IPS DF 6.9 (cell line): ENCODE results near the gene G6PC3.
"Not testable (repeated sequence)": the region's sequence is repeated elsewhere in the genome, so short reads cannot be mapped to it uniquely, and the experiment has no call there.

ENCODE experiments used
- DNase-seq: peaks from one replicate; pipeline ENCODE4 v3.0.0-alpha.2; 2013; ENCODE audit warnings: low read depth, low spot score
- H3K27ac ChIP-seq: one replicate; pipeline ENCODE4 v1.5.1; 2013; ENCODE audit warnings: low read length, control low read depth
- H3K27me3 ChIP-seq: 2 replicates; pipeline ENCODE4 v1.6.1; 2013; ENCODE audit warnings: mild to moderate bottlenecking, low read length; ENCODE audit not compliant: control insufficient read depth, insufficient read depth
- H3K36me3 ChIP-seq: 2 replicates; pipeline ENCODE4 v1.6.1; 2013; ENCODE audit warnings: low read length; ENCODE audit not compliant: control insufficient read depth, insufficient read depth
- H3K4me1 ChIP-seq: 2 replicates; pipeline ENCODE4 v1.6.1; 2013; ENCODE audit warnings: low read length; ENCODE audit not compliant: control insufficient read depth, insufficient read depth
- H3K4me3 ChIP-seq: 2 replicates; pipeline ENCODE4 v1.5.1; 2013; ENCODE audit warnings: mild to moderate bottlenecking, low read length
- H3K9me3 ChIP-seq: 2 replicates; pipeline ENCODE4 v1.6.1; 2013; ENCODE audit warnings: low read length, inconsistent platforms; ENCODE audit not compliant: control insufficient read depth, insufficient read depth
- WGBS: extraction: QIAGEN DNeasy Blood & Tissue Kit; methylation state at CpG from one replicate; pipeline ENCODE4 v1.1.7; 2013; ENCODE audit warnings: mixed read lengths, missing lambda C conversion rate; ENCODE audit not compliant: insufficient read length, insufficient coverage; 5-methylcytosine and 5-hydroxymethylcytosine counted together

Gene G6PC3

GRCh38 chr17:44115585-44116415, 45.3 kb downstream of the G6PC3 start:
- peaks cover 6% of the 10 kb centered on the region for H3K4me1 ChIP-seq
- H3K36me3 ChIP-seq, result no peaks in the 10 kb centered on the region
- no peaks in the 10 kb centered on the region for H3K9me3 ChIP-seq
- no peak overlapping the region for H3K27ac ChIP-seq
- H3K4me3 ChIP-seq, result no peak overlapping the region
- DNase-seq, result no peak
- no peaks in the 10 kb centered on the region for H3K27me3 ChIP-seq
- WGBS, result no CpG with 5 or more reads among the region's 11 CpGs

GRCh38 chr17:44117351-44117750, 46.8 kb downstream of the G6PC3 start:
- Histone ChIP-seq H3K4me1 (peaks cover 9% of the 10 kb centered on the region), H3K36me3 (no peaks in the 10 kb centered on the region), H3K4me3 (no peak overlapping the region), H3K27me3 (no peaks in the 10 kb centered on the region), H3K27ac (no peak overlapping the region), H3K9me3 (no peaks in the 10 kb centered on the region)
- WGBS, result no CpG with 5 or more reads among the region's 18 CpGs
- no peak for DNase-seq

- H3K4me3 ChIP-seq, result no peak overlapping the region
- no peaks in the 10 kb centered on the region for H3K36me3 ChIP-seq
- H3K27ac ChIP-seq, result no peak overlapping the region
- no peaks in the 10 kb centered on the region for H3K9me3 ChIP-seq
- H3K27me3 ChIP-seq, result no peaks in the 10 kb centered on the region
- no peak for DNase-seq
- H3K4me1 ChIP-seq, result peaks cover 10% of the 10 kb centered on the region
- no CpG with 5 or more reads among the region's 10 CpGs for WGBS
Observed at GRCh38 chr17:44118427-44119050, 48.0 kb downstream of the G6PC3 start.

- H3K27ac ChIP-seq, result no peak overlapping the region
- no peak for DNase-seq
- no peak overlapping the region for H3K4me3 ChIP-seq
- H3K4me1 ChIP-seq, result peaks cover 11% of the 10 kb centered on the region
- H3K9me3 ChIP-seq, result no peaks in the 10 kb centered on the region
- no peaks in the 10 kb centered on the region for H3K27me3 ChIP-seq
- WGBS, result no CpG with 5 or more reads among the region's 5 CpGs
- H3K36me3 ChIP-seq, result no peaks in the 10 kb centered on the region
Observed at GRCh38 chr17:44119062-44119461, 48.5 kb downstream of the G6PC3 start.

GRCh38 chr17:44119798-44120197, 49.3 kb downstream of the G6PC3 start:
- Histone ChIP-seq H3K27ac (no peak overlapping the region), H3K4me1 (peaks cover 11% of the 10 kb centered on the region), H3K4me3 (no peak overlapping the region), H3K36me3 (no peaks in the 10 kb centered on the region), H3K27me3 (no peaks in the 10 kb centered on the region), H3K9me3 (no peaks in the 10 kb centered on the region)
- no peak for DNase-seq
- whole genome bisulfite sequencing, result no CpG with 5 or more reads among the region's 2 CpGs

GRCh38 chr17:44120281-44120680, 49.7 kb downstream of the G6PC3 start:
- DNase-seq, H3K9me3 ChIP-seq, H3K36me3 ChIP-seq, H3K27ac ChIP-seq, H3K4me3 ChIP-seq, H3K27me3 ChIP-seq: not testable (repeated sequence)
- H3K4me1 ChIP-seq, result peaks cover 11% of the 10 kb centered on the region
- no CpG with 5 or more reads among the region's 11 CpGs for WGBS

- Histone ChIP-seq H3K9me3 (no peaks in the 10 kb centered on the region), H3K27ac (no peak overlapping the region), H3K27me3 (no peaks in the 10 kb centered on the region), H3K36me3 (no peaks in the 10 kb centered on the region), H3K4me1 (peaks cover 11% of the 10 kb centered on the region), H3K4me3 (no peak overlapping the region)
- no peak for DNase-seq
- no CpG with 5 or more reads among the region's 9 CpGs for WGBS
Observed at GRCh38 chr17:44120851-44121605, 50.5 kb downstream of the G6PC3 start.

- DNase-seq, result no peak
- no CpG with 5 or more reads among the region's 1 CpG for WGBS
- H3K27ac ChIP-seq, result no peak overlapping the region
- peak overlapping the region; percentile 76; the same call in 1 of the 2 replicates for H3K4me3 ChIP-seq
- no peaks in the 10 kb centered on the region for H3K9me3 ChIP-seq
- H3K27me3 ChIP-seq, result no peaks in the 10 kb centered on the region
- peaks cover 11% of the 10 kb centered on the region for H3K4me1 ChIP-seq
- no peaks in the 10 kb centered on the region for H3K36me3 ChIP-seq
Observed at GRCh38 chr17:44121997-44122815, 51.7 kb downstream of the G6PC3 start.

GRCh38 chr17:44122816-44123355, 52.4 kb downstream of the G6PC3 start:
- Histone ChIP-seq H3K27me3 (no peaks in the 10 kb centered on the region), H3K4me3 (peak overlapping the region; percentile 76), H3K9me3 (no peaks in the 10 kb centered on the region), H3K4me1 (peaks cover 11% of the 10 kb centered on the region), H3K36me3 (no peaks in the 10 kb centered on the region), H3K27ac (no peak overlapping the region)
- no CpG with 5 or more reads among the region's 32 CpGs for WGBS
- no peak for DNase-seq
